ENCODE results near the gene ZSWIM6.

GRCh38 chr5:61534481-61535267 is 202.6 kb downstream of the ZSWIM6 start:
- no peak for TF ChIP-seq EZH2 (optimal IDR thresholded peaks at IDR 0.05; ENCODE audit: low read depth, low read length)
- no peak for TF ChIP-seq CTCF (IDR thresholded peaks at IDR 0.05; ENCODE audit: low read length)
- TF ChIP-seq EZH2phosphoT487 (IDR thresholded peaks at IDR 0.05; ENCODE audit: low read length) = no peak
